CD4-positive, alpha-beta T cell (primary cell): Measurements from ENCODE around the gene SLC4A5. TPM values are rescaled to one million over a fixed set of nuclear protein-coding genes. Genes with fewer than 3 reads are reported as not detected.

ENCODE experiments used
- ATAC-seq: fragments of 200-7000 bp; cut with Tn5 transposase; one replicate; pipeline ENCODE4 v1.10.0; 2022; ENCODE audit warnings: mild to moderate bottlenecking; ENCODE audit not compliant: poor library complexity
- CTCF ChIA-PET: fragments of 350-600 bp; sonication (Branson Sonifier 250); formaldehyde crosslinking; loops from one replicate; lab custom pipeline; 2021; ENCODE audit warnings: antibody characterized with exemption, inconsistent platforms; lab: Charles Lee
- POLR2A ChIA-PET: fragments of 350-600 bp; sonication (Branson Sonifier 250); formaldehyde crosslinking; loops from one replicate; lab custom pipeline; 2021; ENCODE audit warnings: antibody characterized with exemption, inconsistent platforms; lab: Charles Lee
- DNase-seq, 14 experiments: peaks; one replicate each; pipeline ENCODE4 v3.0.0-alpha.2; 2013 to 2020; ENCODE audit warnings: mixed read lengths in 2 of 14
- H3K27ac ChIP-seq, 2 donors: one replicate each; pipeline versions ENCODE4 v1.5.1 to v1.7.0; 2013; ENCODE audit warnings: low read length in 2 of 2, low read depth in 1 of 2, mild to moderate bottlenecking in 1 of 2
- H3K27me3 ChIP-seq, 2 experiments: 1 replicate in 1 of 2; 2 replicates in 1 of 2; pipeline versions ENCODE4 v1.6.1 to v1.7.0; 2013; ENCODE audit warnings: low read length in 2 of 2, control low read depth in 1 of 2, mild to moderate bottlenecking in 1 of 2, moderate library complexity in 1 of 2; ENCODE audit not compliant: insufficient read depth in 2 of 2, control insufficient read depth in 1 of 2
- H3K36me3 ChIP-seq: one replicate; pipeline ENCODE4 v1.6.1; 2013; ENCODE audit warnings: low read length, control low read depth; ENCODE audit not compliant: insufficient read depth
- H3K4me1 ChIP-seq: one replicate; pipeline ENCODE4 v1.6.1; 2013; ENCODE audit warnings: low read length, control low read depth; ENCODE audit not compliant: insufficient read depth
- H3K4me3 ChIP-seq: one replicate; pipeline ENCODE4 v1.5.1; 2013; ENCODE audit warnings: mild to moderate bottlenecking, low read length, moderate library complexity
- H3K9me3 ChIP-seq, 2 experiments: 1 replicate in 1 of 2; 2 replicates in 1 of 2; pipeline versions ENCODE4 v1.6.1 to v1.7.0; 2013; ENCODE audit warnings: low read length in 2 of 2, mild to moderate bottlenecking in 2 of 2, control low read depth in 1 of 2, moderate library complexity in 1 of 2; ENCODE audit not compliant: control insufficient read depth in 1 of 2, insufficient read depth in 1 of 2
- H3K27ac Mint-ChIP-seq: one replicate; pipeline ENCODE4 v1.8.0; 2020; ENCODE audit warnings: mixed read lengths
- H3K27me3 Mint-ChIP-seq: one replicate; pipeline ENCODE4 v1.8.0; 2021; ENCODE audit warnings: mixed read lengths
- H3K36me3 Mint-ChIP-seq: one replicate; pipeline ENCODE4 v1.8.0; 2021; ENCODE audit warnings: low read depth, mixed read lengths
- H3K4me1 Mint-ChIP-seq: one replicate; pipeline ENCODE4 v1.8.0; 2021; ENCODE audit warnings: low read depth, mixed read lengths
- H3K4me3 Mint-ChIP-seq: one replicate; pipeline ENCODE4 v1.8.0; 2020; ENCODE audit warnings: mild to moderate bottlenecking, mixed read lengths
- H3K9me3 Mint-ChIP-seq: one replicate; pipeline ENCODE4 v1.8.0; 2020; ENCODE audit warnings: mixed read lengths
- intact Hi-C, 2 experiments: fragments of 100-400 bp; cut with DNase I in 1 of 2; cut with micrococcal nuclease in 1 of 2; formaldehyde crosslinking; loops; one replicate each; pipeline versions ENCODE4 v1.15.1 to v1.9.0; 2023 to 2025; cut with DNase I, micrococcal nuclease
- total RNA-seq, 174 experiments: library from RNA in 2 of 174; stranded (reverse) in 2 of 174; gene quantifications; one replicate each; pipeline ENCODE4 v1.2.3 and lab custom pipeline; 2021 to 2026
- TF ChIP-seq, protein P1 (sequence below): fragments of 200-600 bp; IDR thresholded peaks from one replicate; pipeline ENCODE4 v1.8.0; 2022; ENCODE audit warnings: antibody characterized with exemption, mild to moderate bottlenecking

The SLC4A5 gene
- total RNA-seq, 2 experiments from 2014 or later = 7.8 to 10.4 TPM

- Mint-ChIP-seq H3K9me3 (no peaks in the 10 kb centered on the region), H3K4me1 (no peaks in the 10 kb centered on the region), H3K36me3 (peaks cover 10% of the 10 kb centered on the region), H3K4me3 (no peak overlapping the region), H3K27ac (no peak overlapping the region), H3K27me3 (no peaks in the 10 kb centered on the region)
- ChIA-PET CTCF (no interaction called here), POLR2A (no interaction called here)
- no peak for ATAC-seq
- H3K27me3 ChIP-seq = no peaks in the 10 kb centered on the region
- no peak overlapping the region for H3K4me3 ChIP-seq
- TF ChIP-seq, protein P1, sequence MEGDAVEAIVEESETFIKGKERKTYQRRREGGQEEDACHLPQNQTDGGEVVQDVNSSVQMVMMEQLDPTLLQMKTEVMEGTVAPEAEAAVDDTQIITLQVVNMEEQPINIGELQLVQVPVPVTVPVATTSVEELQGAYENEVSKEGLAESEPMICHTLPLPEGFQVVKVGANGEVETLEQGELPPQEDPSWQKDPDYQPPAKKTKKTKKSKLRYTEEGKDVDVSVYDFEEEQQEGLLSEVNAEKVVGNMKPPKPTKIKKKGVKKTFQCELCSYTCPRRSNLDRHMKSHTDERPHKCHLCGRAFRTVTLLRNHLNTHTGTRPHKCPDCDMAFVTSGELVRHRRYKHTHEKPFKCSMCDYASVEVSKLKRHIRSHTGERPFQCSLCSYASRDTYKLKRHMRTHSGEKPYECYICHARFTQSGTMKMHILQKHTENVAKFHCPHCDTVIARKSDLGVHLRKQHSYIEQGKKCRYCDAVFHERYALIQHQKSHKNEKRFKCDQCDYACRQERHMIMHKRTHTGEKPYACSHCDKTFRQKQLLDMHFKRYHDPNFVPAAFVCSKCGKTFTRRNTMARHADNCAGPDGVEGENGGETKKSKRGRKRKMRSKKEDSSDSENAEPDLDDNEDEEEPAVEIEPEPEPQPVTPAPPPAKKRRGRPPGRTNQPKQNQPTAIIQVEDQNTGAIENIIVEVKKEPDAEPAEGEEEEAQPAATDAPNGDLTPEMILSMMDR = no peak
- no peak overlapping the region for H3K27ac ChIP-seq
- H3K4me1 ChIP-seq = peaks cover 4% of the 10 kb centered on the region
- H3K36me3 ChIP-seq = peaks cover 4% of the 10 kb centered on the region
- intact Hi-C loops = no loop called here
- no peak for DNase-seq
- H3K9me3 ChIP-seq = no peaks in the 10 kb centered on the region
Measured at GRCh38 chr2:74327627-74328026, 15.6 kb downstream of the SLC4A5 start.

DNA sequence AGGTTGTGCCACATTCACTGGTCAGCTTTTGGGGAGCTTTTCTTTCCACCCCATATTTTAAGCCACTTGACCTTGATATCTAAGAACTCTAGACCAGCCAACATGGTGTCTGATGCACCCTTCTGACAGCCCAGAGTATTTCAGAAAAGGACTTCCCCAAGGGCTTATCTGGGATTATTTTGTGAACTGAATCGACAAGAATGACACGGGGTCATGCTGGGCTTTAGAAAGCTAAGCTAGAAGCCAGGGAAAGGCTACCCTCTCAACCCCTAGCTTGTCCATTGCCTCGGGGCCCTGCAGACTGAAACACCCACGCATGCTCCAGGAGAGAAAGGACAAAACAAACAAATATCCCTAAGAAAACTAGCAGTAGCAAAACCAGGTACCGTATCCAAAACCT is 16.0 kb downstream of the SLC4A5 start:
- POLR2A ChIA-PET = no interaction called here
- no peak overlapping the region for H3K4me3 Mint-ChIP-seq

DNA sequence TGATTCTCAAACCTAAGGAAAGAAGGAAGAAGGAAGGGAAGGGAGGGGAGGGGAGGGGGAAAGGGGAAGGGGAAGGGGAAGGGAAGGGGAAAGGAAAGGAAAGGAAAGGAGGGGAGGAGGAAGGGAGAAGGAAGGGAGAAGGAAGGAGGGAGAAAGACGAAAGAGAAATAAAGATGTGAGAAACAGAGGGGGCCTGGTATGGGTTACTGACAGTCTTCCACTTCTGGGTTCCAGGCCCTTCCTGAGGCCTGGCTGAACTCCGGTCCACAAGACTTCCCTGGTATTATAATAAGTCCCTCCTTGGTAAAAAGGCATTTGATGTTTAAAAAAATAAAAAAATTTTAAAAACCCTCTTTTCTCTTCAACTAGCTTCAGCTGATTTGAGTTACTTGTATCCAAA is 17.4 kb downstream of the SLC4A5 start:
- ChIA-PET POLR2A (interaction anchor here (0.5 kb wide), 1 partner anchor 241 kb away, joined by 4 read pairs; no protein-coding TSS in a partner anchor), CTCF (interaction anchor here (3.5 kb wide), 1 partner anchor 9 kb away, joined by 22 read pairs; no protein-coding TSS in a partner anchor)
- Histone ChIP-seq H3K9me3 (no peaks in the 10 kb centered on the region), H3K27ac (no peak overlapping the region), H3K27me3 (no peaks in the 10 kb centered on the region), H3K4me1 (peaks cover 4% of the 10 kb centered on the region), H3K4me3 (no peak overlapping the region), H3K36me3 (peaks cover 4% of the 10 kb centered on the region)
- Mint-ChIP-seq H3K36me3 (peaks cover 19% of the 10 kb centered on the region), H3K4me3 (no peak overlapping the region), H3K4me1 (no peaks in the 10 kb centered on the region), H3K27me3 (no peaks in the 10 kb centered on the region), H3K9me3 (no peaks in the 10 kb centered on the region), H3K27ac (no peak overlapping the region)
- TF ChIP-seq, protein P1 = no peak
- no peak for ATAC-seq
- intact Hi-C loops = no loop called here
- DNase-seq = no peak

More for the DNA sequence above, 16.0 kb downstream of the SLC4A5 start:
- Mint-ChIP-seq H3K4me1 (no peaks in the 10 kb centered on the region), H3K27ac (no peak overlapping the region), H3K27me3 (no peaks in the 10 kb centered on the region), H3K36me3 (peaks cover 10% of the 10 kb centered on the region), H3K9me3 (no peaks in the 10 kb centered on the region)
- TF ChIP-seq, protein P1 = no peak
- Histone ChIP-seq H3K27ac (no peak overlapping the region), H3K9me3 (no peaks in the 10 kb centered on the region), H3K4me3 (no peak overlapping the region), H3K36me3 (peaks cover 4% of the 10 kb centered on the region), H3K4me1 (peaks cover 4% of the 10 kb centered on the region), H3K27me3 (no peaks in the 10 kb centered on the region)
- CTCF ChIA-PET = no interaction called here
- DNase-seq (no peak), ATAC-seq (no peak)
- intact Hi-C loops = no loop called here
